Heart right ventricle (tissue), 16 donors: ENCODE measurements around the gene HPDL. TPM values are rescaled to one million over a fixed set of nuclear protein-coding genes. Genes with fewer than 3 reads are reported as not detected.

Experiments used
- ATAC-seq, 8 donors: fragments of 200-7000 bp; cut with Tn5 transposase; one replicate each; pipeline ENCODE4 v1.9.1; 2020; ENCODE audit warnings: mild to moderate bottlenecking in 8 of 8, moderate library complexity in 8 of 8, moderate number of reproducible peaks in 1 of 8
- DNase-seq, 2 donors: peaks; one replicate each; pipeline ENCODE4 v3.0.0-alpha.2; 2020
- H3K27ac ChIP-seq, 10 donors: fragments of 200-600 bp; sonication (generic) in 2 of 10; one replicate each; pipeline versions ENCODE4 v1.5.0 to v1.8.0; 2020 to 2022; ENCODE audit warnings: mild to moderate bottlenecking in 3 of 10
- H3K27me3 ChIP-seq, 7 donors: fragments of 200-600 bp; one replicate each; pipeline ENCODE4 v1.8.0; 2021 to 2022; ENCODE audit warnings: mild to moderate bottlenecking in 2 of 7
- H3K36me3 ChIP-seq, 9 donors: fragments of 200-600 bp; sonication (generic) in 1 of 9; one replicate each; pipeline versions ENCODE4 v1.5.0 to v1.8.0; 2020 to 2022; ENCODE audit warnings: mild to moderate bottlenecking in 2 of 9
- H3K4me1 ChIP-seq, 9 donors: fragments of 200-600 bp; sonication (generic) in 1 of 9; one replicate each; pipeline versions ENCODE4 v1.5.0 to v1.8.0; 2020 to 2022; ENCODE audit warnings: mild to moderate bottlenecking in 4 of 9
- H3K4me3 ChIP-seq, 10 donors: fragments of 200-600 bp; sonication (generic) in 2 of 10; one replicate each; pipeline versions ENCODE4 v1.5.0 to v1.8.0; 2020 to 2022; ENCODE audit warnings: mild to moderate bottlenecking in 7 of 10, moderate library complexity in 2 of 10
- H3K9me3 ChIP-seq, 11 donors: fragments of 200-600 bp in 10 of 11; sonication (generic) in 2 of 11; one replicate each; pipeline versions ENCODE4 v1.5.0 to v1.8.0; 2013 to 2022; ENCODE audit warnings: mild to moderate bottlenecking in 2 of 11, control low read depth in 1 of 11, moderate library complexity in 1 of 11
- WGBS, 2 donors: extraction: QIAGEN DNeasy Blood & Tissue Kit; methylation state at CpG; one replicate each; pipeline ENCODE4 v1.1.7; 2013; ENCODE audit warnings: inconsistent platforms in 1 of 2; 5-methylcytosine and 5-hydroxymethylcytosine counted together
- intact Hi-C, 10 donors: fragments of 100-400 bp; cut with DNase I; formaldehyde crosslinking; loops; one replicate each; pipeline versions ENCODE4 v1.11.1 to v1.14.2; 2022
- polyA plus RNA-seq, 2 donors: library from polyadenylated mRNA; stranded (reverse); fragments of 200-250 nt; gene quantifications; one replicate each; pipeline ENCODE4 v1.2.3, GENCODE V29; 2013
- total RNA-seq, 10 donors: library from RNA; stranded (reverse); fragmentation: NEBNext Ultra II Directional in 3 of 10; extraction: Animal tissue kit (Norgen Biotek cat#: 25700) in 3 of 10; gene quantifications; one replicate each; pipeline versions ENCODE4 v1.2.1 to v1.2.4, GENCODE V29; 2021 to 2023
- TF ChIP-seq, protein P1 (sequence below), 9 donors: fragments of 200-600 bp; sonication (generic) in 2 of 9; IDR thresholded peaks; one replicate each; pipeline versions ENCODE4 v1.5.0 to v1.8.0; 2021 to 2022; ENCODE audit warnings: antibody characterized with exemption in 9 of 9, mild to moderate bottlenecking in 5 of 9, moderate library complexity in 1 of 9
- donor health status: Arrhythmogenic right ventricular cardiomyopathy.
- donor health status: ischemic (EF 13 %, LVEDD 7.1; RV severe dilation, severe dysfunction).
- donor health status: healthy with polysubstance abuse.
- donor health status: DM: no; HTN: yes; CAD: no.
- donor health status: DM: no; HTN: no; CAD: no.
- donor health status: ischemic (EF 25% LVEDD 6.9; RV normal size, moderate dysfunction).
- donor health status: ischemic (EF 25% LVEDD 5.7; RV mildly dilated, moderate dysfunction).
- donor health status: healthy.
- donor health status: DM: yes; HTN: yes; CAD: no.
- donor health status: Ischemic cardiomyopathy.
- donor health status: ischemic (EF 35%, LVEDD 5.7; RV mildly dilated, moderate dysfunction).
- donor health status: nonischemic (EF 11% LVEDD 7.7; RV severe dilation, severe dysfunction).
- donor health status: DM: yes; HTN: yes; CAD: no.
- donor health status: PGD.
- donor health status: ischemic (EF 29% LVEDD 5.4; RV normal size, mild dysfunction).
- donor health status: nonischemic (EF 23%, LVEDD 6.1; RV moderate dilation, normal function).

The HPDL gene
- total and polyA plus RNA-seq, 12 donors: 0.17 to 0.62 (median 0.37) TPM; not detected in 7

DNA sequence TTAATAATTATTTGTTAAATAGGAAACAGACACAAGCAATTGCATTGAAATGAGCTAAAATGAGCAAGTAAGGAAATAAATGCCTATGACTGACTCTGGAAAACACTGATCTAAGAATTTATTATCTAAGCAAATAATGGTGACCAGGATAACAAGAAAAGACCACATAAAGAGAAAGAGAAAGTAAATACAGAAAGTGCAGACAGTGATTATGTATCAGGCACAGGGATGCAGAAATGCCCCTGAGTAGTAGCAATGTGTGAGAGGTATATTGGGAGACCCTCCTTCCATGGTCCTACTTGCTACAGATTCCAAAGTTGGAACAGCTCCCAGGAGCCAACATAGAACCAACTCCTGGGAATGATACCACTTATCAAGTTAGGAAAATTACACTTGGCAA is 46.9 kb downstream of the HPDL start:
- Histone ChIP-seq H3K27ac (peak overlapping the region in 1 of 10 donors; percentile 20), H3K36me3 (no peaks in the 10 kb centered on the region), H3K4me1 (peaks cover 0 to 18% (median 0%) of the 10 kb centered on the region in 9 donors), H3K4me3 (no peak overlapping the region), H3K27me3 (no peaks in the 10 kb centered on the region), H3K9me3 (no peaks in the 10 kb centered on the region)
- intact Hi-C loops: no loop called here
- DNase-seq (no peak), ATAC-seq (no peak)
- TF ChIP-seq, protein P1, sequence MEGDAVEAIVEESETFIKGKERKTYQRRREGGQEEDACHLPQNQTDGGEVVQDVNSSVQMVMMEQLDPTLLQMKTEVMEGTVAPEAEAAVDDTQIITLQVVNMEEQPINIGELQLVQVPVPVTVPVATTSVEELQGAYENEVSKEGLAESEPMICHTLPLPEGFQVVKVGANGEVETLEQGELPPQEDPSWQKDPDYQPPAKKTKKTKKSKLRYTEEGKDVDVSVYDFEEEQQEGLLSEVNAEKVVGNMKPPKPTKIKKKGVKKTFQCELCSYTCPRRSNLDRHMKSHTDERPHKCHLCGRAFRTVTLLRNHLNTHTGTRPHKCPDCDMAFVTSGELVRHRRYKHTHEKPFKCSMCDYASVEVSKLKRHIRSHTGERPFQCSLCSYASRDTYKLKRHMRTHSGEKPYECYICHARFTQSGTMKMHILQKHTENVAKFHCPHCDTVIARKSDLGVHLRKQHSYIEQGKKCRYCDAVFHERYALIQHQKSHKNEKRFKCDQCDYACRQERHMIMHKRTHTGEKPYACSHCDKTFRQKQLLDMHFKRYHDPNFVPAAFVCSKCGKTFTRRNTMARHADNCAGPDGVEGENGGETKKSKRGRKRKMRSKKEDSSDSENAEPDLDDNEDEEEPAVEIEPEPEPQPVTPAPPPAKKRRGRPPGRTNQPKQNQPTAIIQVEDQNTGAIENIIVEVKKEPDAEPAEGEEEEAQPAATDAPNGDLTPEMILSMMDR (IDR thresholded peaks at IDR 0.05): no peak

DNA sequence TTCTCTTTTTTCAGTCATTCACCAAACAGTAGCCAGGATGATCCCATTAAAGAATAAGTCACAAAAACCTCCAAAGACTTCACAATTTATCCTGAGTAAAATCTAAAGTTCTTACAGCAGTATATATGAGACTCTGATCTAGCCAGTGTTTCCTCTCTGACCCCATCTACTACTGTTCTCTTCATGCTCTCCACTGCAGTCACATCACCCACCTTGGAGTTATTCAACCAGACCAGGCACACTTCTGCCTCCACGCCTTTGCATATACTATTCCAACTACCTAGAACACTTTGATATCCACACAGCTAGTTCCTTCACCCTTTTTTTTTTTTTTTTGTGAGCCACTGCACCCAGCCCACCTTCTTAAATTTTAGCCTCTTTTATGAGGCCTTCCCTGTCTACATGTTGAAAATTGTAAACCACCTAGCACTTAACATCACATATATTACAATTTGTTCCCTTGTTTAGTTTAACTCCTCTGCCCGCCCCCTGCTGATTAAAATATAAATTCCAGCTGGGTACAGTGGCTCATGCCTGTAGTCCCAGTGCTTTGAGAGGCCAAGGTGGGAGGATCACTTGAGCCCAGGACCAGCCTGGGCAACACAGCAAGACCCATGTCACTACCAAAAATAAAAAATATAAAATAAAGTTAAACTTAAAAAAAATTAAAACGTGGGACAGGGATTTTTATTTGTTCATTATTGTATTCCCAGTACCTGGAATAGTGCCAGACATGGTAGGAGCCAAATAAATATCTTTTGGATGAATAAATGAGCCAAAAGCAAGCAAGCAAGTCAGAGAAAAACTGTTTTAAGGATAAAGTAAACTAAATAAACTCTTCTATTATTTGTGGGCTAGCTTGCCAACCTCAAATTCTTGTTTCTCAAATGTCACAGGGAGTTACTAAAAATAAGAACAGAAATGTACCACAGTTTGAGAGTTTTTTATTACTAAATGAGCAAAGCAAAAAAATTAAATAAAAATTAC is 48.7 kb downstream of the HPDL start:
- intact Hi-C loops: no loop called here
- ATAC-seq (no peak), DNase-seq (no peak)
- Histone ChIP-seq H3K4me1 (peaks cover 0 to 18% (median 0%) of the 10 kb centered on the region in 9 donors), H3K27ac (peak overlapping the region in 1 of 10 donors; percentile 14), H3K27me3 (no peaks in the 10 kb centered on the region), H3K4me3 (no peak overlapping the region), H3K9me3 (no peaks in the 10 kb centered on the region), H3K36me3 (no peaks in the 10 kb centered on the region)
- 61 to 64% methylated on average over 3 of the region's 3 CpGs for WGBS, 2 donors
- TF ChIP-seq, protein P1 (IDR thresholded peaks at IDR 0.05): peak in 2 of 9 donors; percentile 11 to 13

DNA sequence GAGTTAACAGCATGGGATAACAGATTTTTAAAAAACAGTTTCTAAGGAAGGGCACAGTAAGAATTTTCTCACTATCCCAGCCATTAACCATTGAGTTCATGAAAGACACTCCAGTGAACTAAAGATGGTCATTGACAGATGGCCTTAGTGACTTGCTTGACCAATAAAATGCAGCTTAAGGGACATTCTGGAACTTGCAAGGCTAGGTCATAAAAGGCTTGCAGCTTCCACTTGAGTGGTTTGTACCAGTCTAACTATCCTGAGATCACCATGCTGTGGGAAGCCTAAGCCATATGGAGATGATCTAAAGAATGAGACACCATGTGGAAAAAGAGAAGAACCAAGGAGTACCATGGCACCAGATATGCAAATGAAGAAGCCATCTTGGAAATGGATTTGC is 51.5 kb downstream of the HPDL start:
- Histone ChIP-seq H3K36me3 (no peaks in the 10 kb centered on the region), H3K27me3 (no peaks in the 10 kb centered on the region), H3K4me1 (peaks cover 0 to 18% (median 0%) of the 10 kb centered on the region in 9 donors), H3K4me3 (no peak overlapping the region), H3K9me3 (no peaks in the 10 kb centered on the region), H3K27ac (no peak overlapping the region)
- no peak for ATAC-seq
- intact Hi-C loops: no loop called here
- TF ChIP-seq, protein P1 (IDR thresholded peaks at IDR 0.05): no peak
- DNase-seq: no peak

Other genes with a start within 250 kb of the HPDL start
- 1 to 10 TPM in 4 of 10 donors, under 1 TPM in 6; 0.30 to 1.7 (median 0.81) TPM for gene ZSWIM5, start 120.3 kb upstream of the HPDL start, total RNA-seq
- under 1 TPM; 0.22 to 0.25 TPM for gene ZSWIM5, start 120.3 kb upstream of the HPDL start, polyA plus RNA-seq
- gene TOE1, start 13.3 kb downstream of the HPDL start, total RNA-seq: 1 to 10 TPM; 2.7 to 6.6 (median 4.1) TPM
- 1 to 10 TPM; 3.5 to 4.4 TPM for gene TOE1, start 13.3 kb downstream of the HPDL start, polyA plus RNA-seq
- 10 to 100 TPM in 1 of 10 donors, 1 to 10 TPM in 9; 6.0 to 10.2 (median 8.9) TPM for gene MUTYH, start 13.5 kb downstream of the HPDL start, total RNA-seq
- gene MUTYH, start 13.5 kb downstream of the HPDL start, polyA plus RNA-seq: 10 to 100 TPM in 1 of 2 donors, 1 to 10 TPM in 1; 9.9 to 20.3 TPM
- 1 to 10 TPM in 8 of 10 donors, under 1 TPM in 2; 0.77 to 2.6 (median 1.3) TPM for gene TESK2, start 164.3 kb downstream of the HPDL start, total RNA-seq
- gene TESK2, start 164.3 kb downstream of the HPDL start, polyA plus RNA-seq: 1 to 10 TPM in 1 of 2 donors, under 1 TPM in 1; 0.95 to 1.2 TPM
- gene CCDC163, start 173.2 kb downstream of the HPDL start, total RNA-seq: 1 to 10 TPM in 3 of 10 donors, under 1 TPM in 6, not detected in 1; 0.31 to 3.1 (median 0.59) TPM
- gene CCDC163, start 173.2 kb downstream of the HPDL start, polyA plus RNA-seq: 1 to 10 TPM in 1 of 2 donors, under 1 TPM in 1; 0.37 to 1.9 TPM
- gene MMACHC, start 173.4 kb downstream of the HPDL start, total RNA-seq: 10 to 100 TPM in 9 of 10 donors, 1 to 10 TPM in 1; 7.8 to 24.6 (median 18.9) TPM
- gene MMACHC, start 173.4 kb downstream of the HPDL start, polyA plus RNA-seq: 10 to 100 TPM in 1 of 2 donors, 1 to 10 TPM in 1; 3.6 to 12.7 TPM
- gene PRDX1, start 195.0 kb downstream of the HPDL start, total RNA-seq: 100 to 1,000 TPM; 212 to 421 (median 289) TPM
- 100 to 1,000 TPM; 377 to 610 TPM for gene PRDX1, start 195.0 kb downstream of the HPDL start, polyA plus RNA-seq
- gene AKR1A1, start 223.9 kb downstream of the HPDL start, total RNA-seq: 10 to 100 TPM; 38.0 to 88.2 (median 44.3) TPM
- 10 to 100 TPM; 67.4 to 91.8 TPM for gene AKR1A1, start 223.9 kb downstream of the HPDL start, polyA plus RNA-seq